OCI-LY3 (cell line): Measurements from ENCODE around the gene ST6GAL2.

Experiments used
- H2AFZ ChIP-seq: fragments of 200-600, 300-600 bp; shearing (Covaris generic); 2 replicates; pipeline ENCODE4 v1.6.0; 2014; ENCODE audit warnings: antibody characterized with exemption, low read depth, low read length
- H3K27ac ChIP-seq: fragments of 200-600, 300-600 bp; sonication (generic); 2 replicates; pipeline ENCODE4 v1.5.1; 2014; ENCODE audit warnings: mild to moderate bottlenecking, low read length, moderate library complexity, mixed read lengths
- H3K27me3 ChIP-seq: fragments of 200-600, 300-600 bp; sonication (generic); 2 replicates; pipeline ENCODE4 v1.6.1; 2014; ENCODE audit warnings: low read depth, low read length, mixed read lengths
- H3K36me3 ChIP-seq: fragments of 200-600, 300-600 bp; sonication (generic); replicated peaks from 2 replicates; pipeline ENCODE3; 2014; ENCODE audit warnings: low read depth, low read length, mixed read lengths
- H3K4me1 ChIP-seq: fragments of 300-600, 200-600 bp; sonication (generic); 2 replicates; pipeline ENCODE4 v1.6.1; 2014; ENCODE audit warnings: low read length, mixed read lengths
- H3K4me2 ChIP-seq: fragments of 200-600, 300-600 bp; sonication (generic); 2 replicates; pipeline ENCODE4 v1.6.1; 2014; ENCODE audit warnings: low read length, mixed read lengths
- H3K4me3 ChIP-seq: fragments of 300-600, 200-600 bp; sonication (generic); 2 replicates; pipeline ENCODE4 v1.5.1; 2014; ENCODE audit warnings: antibody characterized with exemption, mild to moderate bottlenecking, low read length, moderate library complexity
- H3K79me2 ChIP-seq: fragments of 300-600, 200-600 bp; shearing (Covaris generic); 2 replicates; pipeline ENCODE4 v1.6.1; 2014; ENCODE audit warnings: mild to moderate bottlenecking, low read length, mixed read lengths
- H3K9ac ChIP-seq: fragments of 300-600, 200-600 bp; shearing (Covaris generic); 2 replicates; pipeline ENCODE4 v1.6.0; 2014; ENCODE audit warnings: mild to moderate bottlenecking, low read length, moderate library complexity
- H3K9me3 ChIP-seq: fragments of 200-600, 300-600 bp; shearing (Covaris generic); 2 replicates; pipeline ENCODE4 v1.6.1; 2014; ENCODE audit warnings: low read length, mixed read lengths; ENCODE audit not compliant: insufficient read depth
- H4K20me1 ChIP-seq: fragments of 200-600, 300-600 bp; sonication (generic); 2 replicates; pipeline ENCODE4 v1.6.1; 2016; ENCODE audit warnings: low read length, mixed read lengths; ENCODE audit not compliant: insufficient read depth
- EZH2phosphoT487 ChIP-seq: fragments of 200-600 bp; shearing (Covaris generic); IDR thresholded peaks from 2 replicates; pipeline ENCODE4 v1.6.1; 2018; ENCODE audit warnings: antibody characterized with exemption, mixed run types, low read depth
- TF ChIP-seq, protein P1 (sequence below): fragments of 200-600, 300-600 bp; sonication (generic); IDR thresholded peaks from 2 replicates; pipeline ENCODE4 v1.5.1; 2014; ENCODE audit warnings: antibody characterized with exemption, low read length, low read depth

Gene ST6GAL2

DNA sequence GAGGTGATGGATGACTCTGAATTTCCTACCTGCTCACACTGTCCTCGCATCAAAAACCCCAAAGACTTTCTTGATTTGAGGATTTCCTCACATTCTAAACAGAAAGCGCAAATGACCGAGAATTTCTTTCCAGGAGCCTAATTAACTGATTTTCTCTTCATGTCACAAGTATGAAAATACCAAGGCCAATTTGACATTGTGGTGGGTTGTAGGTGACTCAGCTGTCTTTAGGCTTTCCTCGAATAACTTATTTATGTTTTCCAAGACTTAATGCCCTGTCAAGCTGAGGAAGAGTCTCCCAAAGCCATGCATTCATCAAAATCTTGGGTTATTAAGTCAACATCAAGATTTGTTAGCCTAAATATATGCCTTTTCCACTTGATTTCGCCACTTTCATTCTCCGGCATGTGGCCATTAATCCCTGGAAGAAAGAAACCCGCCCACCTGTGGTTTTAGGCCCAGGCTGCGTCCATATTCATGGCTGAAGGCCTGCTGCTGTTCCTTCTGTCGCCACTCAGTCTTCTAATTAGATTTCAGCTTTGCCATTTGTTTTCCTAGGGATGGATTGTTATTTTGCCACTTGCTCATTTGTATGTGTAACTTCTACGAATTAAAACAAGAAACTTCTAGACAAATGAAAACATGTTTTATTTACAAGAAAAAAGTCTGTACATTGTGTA lies 84.9 kb downstream of the ST6GAL2 start:
- Histone ChIP-seq H3K79me2 (no peaks in the 10 kb centered on the region), H3K27me3 (no peaks in the 10 kb centered on the region), H3K9me3 (no peaks in the 10 kb centered on the region), H4K20me1 (no peaks in the 10 kb centered on the region), H3K4me2 (no peak overlapping the region), H3K4me1 (no peaks in the 10 kb centered on the region), H3K4me3 (no peak overlapping the region), H2AFZ (no peak overlapping the region), H3K36me3 (no peaks in the 10 kb centered on the region), H3K9ac (no peak overlapping the region), H3K27ac (no peak overlapping the region)
- TF ChIP-seq, protein P1, sequence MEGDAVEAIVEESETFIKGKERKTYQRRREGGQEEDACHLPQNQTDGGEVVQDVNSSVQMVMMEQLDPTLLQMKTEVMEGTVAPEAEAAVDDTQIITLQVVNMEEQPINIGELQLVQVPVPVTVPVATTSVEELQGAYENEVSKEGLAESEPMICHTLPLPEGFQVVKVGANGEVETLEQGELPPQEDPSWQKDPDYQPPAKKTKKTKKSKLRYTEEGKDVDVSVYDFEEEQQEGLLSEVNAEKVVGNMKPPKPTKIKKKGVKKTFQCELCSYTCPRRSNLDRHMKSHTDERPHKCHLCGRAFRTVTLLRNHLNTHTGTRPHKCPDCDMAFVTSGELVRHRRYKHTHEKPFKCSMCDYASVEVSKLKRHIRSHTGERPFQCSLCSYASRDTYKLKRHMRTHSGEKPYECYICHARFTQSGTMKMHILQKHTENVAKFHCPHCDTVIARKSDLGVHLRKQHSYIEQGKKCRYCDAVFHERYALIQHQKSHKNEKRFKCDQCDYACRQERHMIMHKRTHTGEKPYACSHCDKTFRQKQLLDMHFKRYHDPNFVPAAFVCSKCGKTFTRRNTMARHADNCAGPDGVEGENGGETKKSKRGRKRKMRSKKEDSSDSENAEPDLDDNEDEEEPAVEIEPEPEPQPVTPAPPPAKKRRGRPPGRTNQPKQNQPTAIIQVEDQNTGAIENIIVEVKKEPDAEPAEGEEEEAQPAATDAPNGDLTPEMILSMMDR = no peak

GRCh38 chr2:106800180-106800579 lies 85.8 kb downstream of the ST6GAL2 start:
- H3K27ac ChIP-seq = no peak overlapping the region
- no peaks in the 10 kb centered on the region for H4K20me1 ChIP-seq
- no peaks in the 10 kb centered on the region for H3K36me3 ChIP-seq
- no peaks in the 10 kb centered on the region for H3K4me1 ChIP-seq
- TF ChIP-seq EZH2phosphoT487 = no peak
- TF ChIP-seq, protein P1 = no peak
- H2AFZ ChIP-seq = no peak overlapping the region
- H3K27me3 ChIP-seq = no peaks in the 10 kb centered on the region
- H3K9ac ChIP-seq = no peak overlapping the region
- no peak overlapping the region for H3K4me3 ChIP-seq
- H3K79me2 ChIP-seq = no peaks in the 10 kb centered on the region
- no peak overlapping the region for H3K4me2 ChIP-seq
- H3K9me3 ChIP-seq = no peaks in the 10 kb centered on the region

- Histone ChIP-seq H3K79me2 (no peaks in the 10 kb centered on the region), H3K9ac (no peak overlapping the region), H3K9me3 (no peaks in the 10 kb centered on the region), H4K20me1 (no peaks in the 10 kb centered on the region), H2AFZ (no peak overlapping the region), H3K4me3 (no peak overlapping the region), H3K27me3 (no peaks in the 10 kb centered on the region), H3K27ac (no peak overlapping the region), H3K36me3 (no peaks in the 10 kb centered on the region), H3K4me2 (no peak overlapping the region), H3K4me1 (no peaks in the 10 kb centered on the region)
- TF ChIP-seq, protein P1 = no peak
- no peak for TF ChIP-seq EZH2phosphoT487
Measured at GRCh38 chr2:106798826-106799552, 87.0 kb downstream of the ST6GAL2 start.

DNA sequence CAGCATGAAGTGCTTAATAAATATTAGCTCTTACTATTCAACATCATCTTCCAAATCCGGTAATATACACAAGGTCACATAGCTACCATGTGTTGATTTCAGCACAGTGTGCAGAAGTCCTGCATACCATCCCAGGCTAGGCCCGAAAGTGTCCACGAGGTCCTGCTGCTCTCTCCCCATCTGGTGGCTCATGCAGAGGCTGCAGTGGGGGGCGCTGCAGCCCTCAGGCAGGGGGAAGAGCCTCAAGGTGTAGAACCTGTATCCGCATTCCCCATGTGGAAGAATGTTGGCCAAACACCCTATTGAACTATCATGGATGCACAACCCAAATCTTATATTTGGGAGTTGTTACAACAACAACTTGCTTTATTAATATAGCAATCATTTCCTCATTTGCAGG lies 88.5 kb downstream of the ST6GAL2 start:
- Histone ChIP-seq H3K4me3 (no peak overlapping the region), H3K36me3 (no peaks in the 10 kb centered on the region), H3K4me1 (no peaks in the 10 kb centered on the region), H4K20me1 (no peaks in the 10 kb centered on the region), H3K79me2 (no peaks in the 10 kb centered on the region), H2AFZ (no peak overlapping the region), H3K4me2 (no peak overlapping the region), H3K9me3 (no peaks in the 10 kb centered on the region), H3K9ac (no peak overlapping the region), H3K27ac (no peak overlapping the region), H3K27me3 (no peaks in the 10 kb centered on the region)
- TF ChIP-seq EZH2phosphoT487 = no peak
- TF ChIP-seq, protein P1 = no peak
